ENCODE measurements around the gene CPLX1. TPM values are rescaled to one million over a fixed set of nuclear protein-coding genes. Genes with fewer than 3 reads are reported as not detected.

CPLX1 gene
- polyA plus RNA-seq, 1 donor (not counting 4 experiments of a cell fraction or from before 2014, with no cell fraction given) = 0.04 TPM

DNA sequence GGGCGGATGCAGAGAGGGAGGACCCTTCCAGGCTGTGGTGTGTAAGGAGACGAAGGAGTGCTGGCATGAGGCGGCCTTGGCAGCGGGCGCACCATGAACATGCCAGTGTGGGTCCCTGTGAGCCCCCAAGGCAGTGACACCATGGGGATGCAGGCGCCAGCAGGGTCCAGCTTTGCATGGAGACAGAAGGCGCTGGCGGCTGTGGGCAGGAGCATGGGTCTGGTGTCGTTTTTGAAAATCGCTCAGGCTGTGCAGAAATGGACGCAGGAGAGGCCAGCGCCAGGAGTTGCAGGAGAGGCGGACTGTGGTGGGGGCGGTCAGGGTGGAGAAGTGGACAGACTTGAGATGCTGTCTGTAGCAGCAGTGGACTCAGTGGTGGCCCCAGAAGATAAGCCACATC, 64.2 kb downstream of the CPLX1 start:
- Histone ChIP-seq H3K27ac (ENCODE audit: control insufficient read depth, insufficient read depth, low read length) (no peak overlapping the region), H4K20me1 (ENCODE audit: control insufficient read depth, extremely low read depth, insufficient read depth, low read length) (peaks cover 29% of the 10 kb centered on the region), H3K79me2 (ENCODE audit: control insufficient read depth, insufficient read depth, low read length) (no peaks in the 10 kb centered on the region), H3K4me3 (ENCODE audit: control insufficient read depth in 2 of 3, extremely low read depth in 1 of 3, insufficient read depth in 2 of 3, low read depth in 1 of 3, low read length in 3 of 3) (no peak overlapping the region), H2AFZ (ENCODE audit: control insufficient read depth, low read length) (no peak overlapping the region), H3K36me3 (ENCODE audit: control insufficient read depth in 2 of 2, extremely low read depth in 1 of 2, insufficient read depth in 2 of 2, low read length in 2 of 2) (peaks cover 23% of the 10 kb centered on the region in 2 experiments), H3K27me3 (ENCODE audit: control insufficient read depth, extremely low read depth, insufficient read depth, low read length) (no peaks in the 10 kb centered on the region), H3K9me3 (ENCODE audit: control insufficient read depth, low read depth, low read length) (no peaks in the 10 kb centered on the region), H3K4me1 (ENCODE audit: control insufficient read depth, extremely low read depth, insufficient read depth, low read length) (peaks cover 16% of the 10 kb centered on the region), H3K9ac (ENCODE audit: control insufficient read depth, extremely low read depth, insufficient read depth, low read length) (no peak overlapping the region), H3K9me1 (ENCODE audit: control insufficient read depth, extremely low read depth, insufficient read depth, low read length) (no peaks in the 10 kb centered on the region), H3K4me2 (ENCODE audit: control insufficient read depth, extremely low read depth, insufficient read depth, low read depth, low read length) (no peak overlapping the region)
- DNase-seq (ENCODE audit: low read depth, low spot score) = no peak
- TF ChIP-seq EZH2 (IDR thresholded peaks at IDR 0.05; ENCODE audit: low read length) = no peak
- TF ChIP-seq CTCF (optimal IDR thresholded peaks at IDR 0.05 in 1 of 3, IDR thresholded peaks at IDR 0.05 in 1 of 3, conservative IDR thresholded peaks at IDR 0.05 in 1 of 3; ENCODE audit: extremely low read depth in 1 of 3, insufficient read depth in 2 of 3, low read length in 3 of 3) = no peak
- FAIRE-seq = no peak
- dilution Hi-C loops (cut with MboI; ENCODE audit: extremely low pct_ligation_motif_present, low sequenced_read_pairs) = no loop called here

DNA sequence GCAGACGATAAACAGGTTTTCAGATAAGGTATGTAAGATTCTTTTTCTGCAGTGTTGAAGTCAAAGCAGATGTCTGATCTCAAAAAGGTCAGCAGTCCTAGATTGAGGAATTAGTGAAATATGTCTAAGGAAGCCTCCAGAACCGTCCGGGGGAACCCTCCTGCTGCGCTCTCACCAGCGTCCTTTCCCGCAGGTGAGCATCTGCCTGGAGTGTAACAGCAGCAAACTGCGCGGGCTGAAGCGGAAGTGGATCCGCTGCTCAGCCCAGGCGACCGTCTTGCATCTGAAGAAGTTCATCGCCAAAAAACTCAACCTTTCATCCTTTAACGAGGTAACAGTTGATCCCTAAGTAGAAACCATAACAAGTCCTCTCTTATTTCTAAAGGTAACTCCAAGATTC, 64.8 kb downstream of the CPLX1 start:
- Histone ChIP-seq H4K20me1 (ENCODE audit: control insufficient read depth, extremely low read depth, insufficient read depth, low read length) (peaks cover 23% of the 10 kb centered on the region), H3K4me3 (ENCODE audit: control insufficient read depth in 2 of 3, extremely low read depth in 1 of 3, insufficient read depth in 2 of 3, low read depth in 1 of 3, low read length in 3 of 3) (no peak overlapping the region), H3K27ac (ENCODE audit: control insufficient read depth, insufficient read depth, low read length) (no peak overlapping the region), H3K4me2 (ENCODE audit: control insufficient read depth, extremely low read depth, insufficient read depth, low read depth, low read length) (no peak overlapping the region), H2AFZ (ENCODE audit: control insufficient read depth, low read length) (no peak overlapping the region), H3K9me1 (ENCODE audit: control insufficient read depth, extremely low read depth, insufficient read depth, low read length) (no peaks in the 10 kb centered on the region), H3K79me2 (ENCODE audit: control insufficient read depth, insufficient read depth, low read length) (no peaks in the 10 kb centered on the region), H3K9me3 (ENCODE audit: control insufficient read depth, low read depth, low read length) (no peaks in the 10 kb centered on the region), H3K36me3 (ENCODE audit: control insufficient read depth in 2 of 2, extremely low read depth in 1 of 2, insufficient read depth in 2 of 2, low read length in 2 of 2) (peaks cover 21 to 23% of the 10 kb centered on the region in 2 experiments), H3K9ac (ENCODE audit: control insufficient read depth, extremely low read depth, insufficient read depth, low read length) (no peak overlapping the region), H3K27me3 (ENCODE audit: control insufficient read depth, extremely low read depth, insufficient read depth, low read length) (no peaks in the 10 kb centered on the region), H3K4me1 (ENCODE audit: control insufficient read depth, extremely low read depth, insufficient read depth, low read length) (peaks cover 9% of the 10 kb centered on the region)
- dilution Hi-C loops (cut with MboI; ENCODE audit: extremely low pct_ligation_motif_present, low sequenced_read_pairs) = no loop called here
- FAIRE-seq (no peak), DNase-seq (ENCODE audit: low read depth, low spot score) (no peak)
- TF ChIP-seq CTCF (optimal IDR thresholded peaks at IDR 0.05 in 1 of 3, IDR thresholded peaks at IDR 0.05 in 1 of 3, conservative IDR thresholded peaks at IDR 0.05 in 1 of 3; ENCODE audit: extremely low read depth in 1 of 3, insufficient read depth in 2 of 3, low read length in 3 of 3) (no peak), EZH2 (IDR thresholded peaks at IDR 0.05; ENCODE audit: low read length) (no peak)

Data from keratinocyte (primary cell).